HG02588 (cell line): ENCODE measurements around the gene P4HB.

Experiments
- ATAC-seq: cut with Tn5 transposase; IDR thresholded peaks from one replicate; pipeline ENCODE4 v1.9.1; 2021; ENCODE audit warnings: mild to moderate bottlenecking, moderate library complexity; ENCODE audit not compliant: unreplicated experiment

Gene P4HB

GRCh38 chr17:81898029-81898866 is 37.9 kb upstream of the P4HB start:
- ATAC-seq = no peak

GRCh38 chr17:81895400-81895799 is 35.1 kb upstream of the P4HB start:
- no peak for ATAC-seq

GRCh38 chr17:81891303-81891552 is 30.9 kb upstream of the P4HB start:
- no peak for ATAC-seq

GRCh38 chr17:81890447-81891302 is 30.3 kb upstream of the P4HB start:
- no peak for ATAC-seq

GRCh38 chr17:81889602-81890001 is 29.3 kb upstream of the P4HB start:
- no peak for ATAC-seq

- no peak for ATAC-seq
Observed at GRCh38 chr17:81888988-81889595, 28.8 kb upstream of the P4HB start.

- no peak for ATAC-seq
Observed at GRCh38 chr17:81888105-81888987, 28.0 kb upstream of the P4HB start.

GRCh38 chr17:81885869-81886548 is 25.7 kb upstream of the P4HB start:
- ATAC-seq = no peak

GRCh38 chr17:81885454-81885853 is 25.1 kb upstream of the P4HB start:
- no peak for ATAC-seq

GRCh38 chr17:81884968-81885367 is 24.6 kb upstream of the P4HB start:
- no peak for ATAC-seq

GRCh38 chr17:81884520-81884919 is 24.2 kb upstream of the P4HB start:
- ATAC-seq = no peak

- ATAC-seq = no peak
Observed at GRCh38 chr17:81879121-81879520, 18.8 kb upstream of the P4HB start.

GRCh38 chr17:81878294-81878693 is 18.0 kb upstream of the P4HB start:
- no peak for ATAC-seq

GRCh38 chr17:81877569-81877968 is 17.2 kb upstream of the P4HB start:
- ATAC-seq = no peak

- peak; percentile 49 for ATAC-seq
Observed at GRCh38 chr17:81871387-81872230, 11.3 kb upstream of the P4HB start.

- peak; percentile 19 for ATAC-seq
Observed at GRCh38 chr17:81870981-81871386, 10.6 kb upstream of the P4HB start, which contains the start of gene ARHGDIA. Gene ARHGDIA (minus strand): TSS chr17:81871337. CDS start chr17:81869930, 1,407 bp downstream.

GRCh38 chr17:81870131-81870980 is 10.0 kb upstream of the P4HB start:
- peak; percentile 6 for ATAC-seq
